Keratinocyte (primary cell): ENCODE data around the gene FAM13A.

ENCODE experiments used
- CTCF ChIP-seq, 3 experiments: IDR thresholded peaks in 1 of 3; conservative IDR thresholded peaks in 1 of 3; optimal IDR thresholded peaks in 1 of 3; 2 replicates in 2 of 3; 3 replicates in 1 of 3; pipeline versions ENCODE3 to v1.5.1; 2011; ENCODE audit warnings: low read length in 3 of 3, mild to moderate bottlenecking in 3 of 3, moderate library complexity in 2 of 3, control low read depth in 1 of 3, inconsistent platforms in 1 of 3; ENCODE audit not compliant: insufficient read depth in 2 of 3; ENCODE audit errors: extremely low read depth in 1 of 3
- EZH2 ChIP-seq: IDR thresholded peaks from one replicate; pipeline ENCODE4 v1.6.1; 2012; ENCODE audit warnings: inconsistent platforms, mild to moderate bottlenecking, low read length, moderate library complexity

GRCh38 chr4:88868510-88868909, 188.5 kb downstream of the FAM13A start:
- TF ChIP-seq CTCF (optimal IDR thresholded peaks at IDR 0.05 in 1 of 3, IDR thresholded peaks at IDR 0.05 in 1 of 3, conservative IDR thresholded peaks at IDR 0.05 in 1 of 3; ENCODE audit: extremely low read depth in 1 of 3, insufficient read depth in 2 of 3, low read length in 3 of 3) (no peak), EZH2 (no peak)
